K562 (cell line): ENCODE results near the gene ZBED4. TPM values are rescaled to one million over a fixed set of nuclear protein-coding genes. Genes with fewer than 3 reads are reported as not detected.
A peak's percentile ranks its signal among the peaks of the same experiment; 100 is the strongest.

Source experiments
- ATF1 ChIP-seq, 2 experiments: fragments of 450-650 bp in 1 of 2; IDR thresholded peaks; 2 replicates each; pipeline ENCODE4 v1.6.1; 2016; ENCODE audit warnings: missing compliant biosample characterization in 1 of 2, missing genetic modification characterization in 1 of 2
- ATF6 ChIP-seq: sonication (generic); formaldehyde crosslinking; IDR thresholded peaks from 2 replicates; pipeline ENCODE4 v1.4.0; 2020; ENCODE audit warnings: mild to moderate bottlenecking, missing genetic modification reagents
- ATF7 ChIP-seq: fragments of 450-650 bp; IDR thresholded peaks from 2 replicates; pipeline ENCODE4 v1.7.1; 2014; ENCODE audit warnings: mild to moderate bottlenecking, moderate library complexity
- CHD2 ChIP-seq: IDR thresholded peaks from 2 replicates; pipeline ENCODE4 v1.6.1; 2011; ENCODE audit warnings: low read depth, low read length
- E2F8 ChIP-seq: fragments of 450-650 bp; IDR thresholded peaks from 2 replicates; pipeline ENCODE4 v1.7.1; 2018; ENCODE audit warnings: mild to moderate bottlenecking, low read depth; ENCODE audit not compliant: partially characterized antibody
- ELF1 ChIP-seq: fragments of 200-800 bp; sonication (Bioruptor generic); IDR thresholded peaks from 2 replicates; pipeline ENCODE4 v1.6.1; 2016; ENCODE audit warnings: missing genetic modification characterization, missing compliant biosample characterization
- ELF2 ChIP-seq: fragments of 250-450 bp; sonication (Bioruptor Pico); IDR thresholded peaks from 2 replicates; pipeline ENCODE4 v1.5.0; 2021; ENCODE audit warnings: mild to moderate bottlenecking
- FOS ChIP-seq: IDR thresholded peaks from 3 replicates; pipeline ENCODE4 v1.6.1; 2011; ENCODE audit not compliant: insufficient read length; ENCODE audit errors: extremely low read depth
- HNRNPLL ChIP-seq: fragments of 200-400 bp; formaldehyde crosslinking; IDR thresholded peaks from 2 replicates; pipeline ENCODE4 v1.6.1; 2017; ENCODE audit warnings: low read length, low read depth, mild to moderate bottlenecking; ENCODE audit not compliant: poor library complexity, severe bottlenecking
- MBD2 ChIP-seq: sonication (generic); IDR thresholded peaks from 2 replicates; pipeline ENCODE4 v1.6.1; 2016; ENCODE audit warnings: low read depth, borderline replicate concordance
- NFYB ChIP-seq: IDR thresholded peaks from 2 replicates; pipeline ENCODE4 v1.6.1; 2011; ENCODE audit warnings: mild to moderate bottlenecking, moderate library complexity; ENCODE audit not compliant: insufficient read length; ENCODE audit errors: extremely low read depth
- RBM25 ChIP-seq: fragments of 200-400 bp; formaldehyde crosslinking; IDR thresholded peaks from 2 replicates; pipeline ENCODE4 v1.6.1; 2018; ENCODE audit warnings: low read length, low read depth, moderate library complexity; ENCODE audit not compliant: severe bottlenecking
- SIN3A ChIP-seq, 2 experiments: fragments of 150-350 bp in 1 of 2; IDR thresholded peaks; 2 replicates each; pipeline ENCODE4 v1.6.1; 2011 to 2016; ENCODE audit warnings: borderline replicate concordance in 2 of 2, low read depth in 2 of 2, low read length in 2 of 2, mild to moderate bottlenecking in 2 of 2, moderate library complexity in 2 of 2; ENCODE audit not compliant: control insufficient read depth in 1 of 2
- TFAP4 ChIP-seq: sonication (generic); formaldehyde crosslinking; IDR thresholded peaks from 2 replicates; pipeline ENCODE4 v1.8.0; 2022; ENCODE audit warnings: missing genetic modification reagents, mild to moderate bottlenecking, moderate library complexity, borderline replicate concordance
- UBTF ChIP-seq, 2 experiments: IDR thresholded peaks; 2 replicates each; pipeline ENCODE4 v1.6.1; 2012; ENCODE audit warnings: improper control_type of control experiment in 2 of 2, low read depth in 2 of 2, low read length in 2 of 2, borderline replicate concordance in 1 of 2
- ZEB2 ChIP-seq: fragments of 450-650 bp; IDR thresholded peaks from 2 replicates; pipeline ENCODE4 v1.6.1; 2016
- ZNF766 ChIP-seq: fragments of 200-800 bp; sonication (Bioruptor generic); conservative IDR thresholded peaks from 2 replicates; pipeline ENCODE4 v1.6.1; 2016; ENCODE audit warnings: missing genetic modification characterization, missing compliant biosample characterization
- polyA plus RNA-seq, 8 experiments: library from polyadenylated mRNA; depleted of rRNA in 4 of 8; stranded (reverse) in 5 of 8; unstranded in 3 of 8; fragments of >200 nt; fragmentation: Nextera tagmentation in 2 of 8; fragmentation: Illumina TruSeq in 1 of 8; extraction: Ambion mirVana in 2 of 8; extraction: Trizol in 1 of 8; gene quantifications; 2 replicates each; pipeline versions ENCODE4 v1.2.1 to v1.2.3, GENCODE V29; 2011 to 2014; ENCODE audit warnings: inconsistent platforms in 1 of 8, missing spikeins in 1 of 8
- total RNA-seq, 7 experiments: library from RNA; depleted of rRNA in 6 of 7; stranded (reverse); fragments of >200 nt in 6 of 7; fragmentation: Illumina TruSeq in 2 of 7; extraction: Trizol in 2 of 7; gene quantifications; 2 replicates each; pipeline versions ENCODE4 v1.2.1 to v1.2.3, GENCODE V29; 2011 to 2021; ENCODE audit warnings: low replicate concordance in 1 of 7

Gene ZBED4
- total and polyA plus RNA-seq, 9 of the 15 experiments (the other 6 are each of a cell fraction or from before 2014, with no cell fraction given): 1.5 to 16.8 (median 7.4) TPM

GRCh38 chr22:49917974-49918910 lies 64.6 kb downstream of the ZBED4 start, which contains the start of the genes ALG12 and CRELD2 (continued):
- TF ChIP-seq RBM25: peak; percentile 98
- peak; percentile 85 for TF ChIP-seq NFYB
- TF ChIP-seq ELF1: peak; percentile 30; the same call in 1 of the 2 replicates
- peak; percentile 73; the same call in 1 of the 2 replicates for TF ChIP-seq ZEB2
- TF ChIP-seq SIN3A (IDR thresholded peaks at IDR 0.05; ENCODE audit: borderline replicate concordance in 2 of 2, control insufficient read depth in 1 of 2, low read depth in 2 of 2, low read length in 2 of 2): peak in 1 of 2 experiments; percentile 47; a peak in 1 of 4 replicates
- 0 out of 4 replicates have a peak, but pooled peaks of 1 of the 2 experiments have one; percentile 52 for TF ChIP-seq UBTF (IDR thresholded peaks at IDR 0.05; ENCODE audit: borderline replicate concordance in 1 of 2, low read depth in 2 of 2, low read length in 2 of 2)
- no peak for TF ChIP-seq ELF2 (CRISPR knock-in tag)
- peak; percentile 74; the same call in 1 of the 2 replicates for TF ChIP-seq MBD2
- TF ChIP-seq ATF1 (CRISPR knock-in tag; IDR thresholded peaks at IDR 0.05): no peak
- TF ChIP-seq ATF1 (tag; IDR thresholded peaks at IDR 0.05): peak; percentile 71
- TF ChIP-seq FOS: peak; percentile 68
- TF ChIP-seq CHD2: peak; percentile 28; the same call in 1 of the 2 replicates
- no peak for TF ChIP-seq ATF6 (CRISPR knock-in tag)
- peak; percentile 60 for TF ChIP-seq ATF7
- TF ChIP-seq HNRNPLL: peak; percentile 76
- peak; percentile 56; the same call in 1 of the 2 replicates for TF ChIP-seq TFAP4 (CRISPR knock-in tag)
- peak; percentile 47; the same call in 1 of the 2 replicates for TF ChIP-seq ZNF766 (CRISPR knock-in tag)
- peak; percentile 56 for TF ChIP-seq E2F8
